Keratinocyte (primary cell): Measurements from ENCODE around the gene PCDH1. TPM values are rescaled to one million over a fixed set of nuclear protein-coding genes. Genes with fewer than 3 reads are reported as not detected.

Experiments
- DNase-seq: peaks from one replicate; pipeline ENCODE4 v3.0.0-alpha.2; 2011; ENCODE audit warnings: low read depth, missing footprints, low spot score
- FAIRE-seq: peaks from 2 replicates; lab custom pipeline; 2011; peaks lifted over from hg19 to GRCh38; lab: Jason Lieb, UNC
- H2AFZ ChIP-seq: 2 replicates; pipeline ENCODE4 v1.6.0; 2012; ENCODE audit warnings: low read length, control low read depth, inconsistent platforms; ENCODE audit not compliant: control insufficient read depth
- H3K27ac ChIP-seq: 2 replicates; pipeline ENCODE4 v1.5.1; 2011; ENCODE audit warnings: low read length; ENCODE audit not compliant: control insufficient read depth, insufficient read depth
- H3K27me3 ChIP-seq: 3 replicates; pipeline ENCODE4 v1.6.0; 2011; ENCODE audit warnings: low read length; ENCODE audit not compliant: control insufficient read depth, insufficient read depth; ENCODE audit errors: extremely low read depth
- H3K36me3 ChIP-seq, 2 experiments: 2 replicates in 1 of 2; 3 replicates in 1 of 2; pipeline ENCODE4 v1.5.1; 2011; ENCODE audit warnings: low read length in 2 of 2, mild to moderate bottlenecking in 1 of 2; ENCODE audit not compliant: control insufficient read depth in 2 of 2, insufficient read depth in 2 of 2; ENCODE audit errors: extremely low read depth in 1 of 2
- H3K4me1 ChIP-seq: 3 replicates; pipeline ENCODE4 v1.5.1; 2011; ENCODE audit warnings: low read length; ENCODE audit not compliant: control insufficient read depth, insufficient read depth; ENCODE audit errors: extremely low read depth
- H3K4me2 ChIP-seq: 3 replicates; pipeline ENCODE4 v1.6.0; 2011; ENCODE audit warnings: low read depth, low read length; ENCODE audit not compliant: control insufficient read depth, insufficient read depth; ENCODE audit errors: extremely low read depth
- H3K4me3 ChIP-seq, 3 experiments: fragments of 200-600 bp in 1 of 3; sonication (generic) in 1 of 3; 2 replicates in 2 of 3; 3 replicates in 1 of 3; pipeline ENCODE4 v1.5.1; 2011 to 2016; ENCODE audit warnings: low read length in 3 of 3, mild to moderate bottlenecking in 3 of 3, control low read depth in 2 of 3, inconsistent platforms in 1 of 3, low read depth in 1 of 3, mixed read lengths in 1 of 3, mixed run types in 1 of 3, moderate library complexity in 1 of 3; ENCODE audit not compliant: control insufficient read depth in 2 of 3, insufficient read depth in 2 of 3; ENCODE audit errors: extremely low read depth in 1 of 3
- H3K79me2 ChIP-seq: 2 replicates; pipeline ENCODE4 v1.6.0; 2012; ENCODE audit warnings: low read length; ENCODE audit not compliant: control insufficient read depth, insufficient read depth
- H3K9ac ChIP-seq: 3 replicates; pipeline ENCODE4 v1.6.0; 2011; ENCODE audit warnings: low read length; ENCODE audit not compliant: control insufficient read depth, insufficient read depth; ENCODE audit errors: extremely low read depth
- H3K9me1 ChIP-seq: 3 replicates; pipeline ENCODE4 v1.6.0; 2011; ENCODE audit warnings: low read length; ENCODE audit not compliant: control insufficient read depth, insufficient read depth; ENCODE audit errors: extremely low read depth
- H3K9me3 ChIP-seq: 2 replicates; pipeline ENCODE4 v1.5.1; 2012; ENCODE audit warnings: low read depth, low read length; ENCODE audit not compliant: control insufficient read depth
- H4K20me1 ChIP-seq: 3 replicates; pipeline ENCODE4 v1.6.0; 2011; ENCODE audit warnings: low read length; ENCODE audit not compliant: control insufficient read depth, insufficient read depth; ENCODE audit errors: extremely low read depth
- EZH2 ChIP-seq: IDR thresholded peaks from one replicate; pipeline ENCODE4 v1.6.1; 2012; ENCODE audit warnings: inconsistent platforms, mild to moderate bottlenecking, low read length, moderate library complexity
- dilution Hi-C: fragments of 300-500 bp; cut with MboI; formaldehyde crosslinking; loops from one replicate; pipeline ENCODE4 v1.7.0; 2020; ENCODE audit warnings: low sequenced_read_pairs; ENCODE audit not compliant: extremely low pct_ligation_motif_present
- polyA plus RNA-seq, 5 experiments: library from polyadenylated mRNA; depleted of rRNA in 3 of 5; stranded (reverse) in 3 of 5; stranded (forward) in 1 of 5; unstranded in 1 of 5; fragments of >200 nt; gene quantifications; 1 replicate in 1 of 5; 2 replicates in 3 of 5; 3 replicates in 1 of 5; pipeline versions ENCODE4 v1.2.1 to v1.2.3, GENCODE V29; 2011 to 2012; ENCODE audit warnings: missing spikeins in 2 of 5, low read depth in 1 of 5, low replicate concordance in 1 of 5
- TF ChIP-seq, protein P1 (sequence below), 3 experiments: IDR thresholded peaks in 1 of 3; conservative IDR thresholded peaks in 1 of 3; optimal IDR thresholded peaks in 1 of 3; 2 replicates in 2 of 3; 3 replicates in 1 of 3; pipeline versions ENCODE3 to v1.5.1; 2011; ENCODE audit warnings: low read length in 3 of 3, mild to moderate bottlenecking in 3 of 3, moderate library complexity in 2 of 3, control low read depth in 1 of 3, inconsistent platforms in 1 of 3; ENCODE audit not compliant: insufficient read depth in 2 of 3; ENCODE audit errors: extremely low read depth in 1 of 3

The PCDH1 gene
- polyA plus RNA-seq, 1 donor (not counting 4 experiments of a cell fraction or from before 2014, with no cell fraction given) = 10.0 TPM

DNA sequence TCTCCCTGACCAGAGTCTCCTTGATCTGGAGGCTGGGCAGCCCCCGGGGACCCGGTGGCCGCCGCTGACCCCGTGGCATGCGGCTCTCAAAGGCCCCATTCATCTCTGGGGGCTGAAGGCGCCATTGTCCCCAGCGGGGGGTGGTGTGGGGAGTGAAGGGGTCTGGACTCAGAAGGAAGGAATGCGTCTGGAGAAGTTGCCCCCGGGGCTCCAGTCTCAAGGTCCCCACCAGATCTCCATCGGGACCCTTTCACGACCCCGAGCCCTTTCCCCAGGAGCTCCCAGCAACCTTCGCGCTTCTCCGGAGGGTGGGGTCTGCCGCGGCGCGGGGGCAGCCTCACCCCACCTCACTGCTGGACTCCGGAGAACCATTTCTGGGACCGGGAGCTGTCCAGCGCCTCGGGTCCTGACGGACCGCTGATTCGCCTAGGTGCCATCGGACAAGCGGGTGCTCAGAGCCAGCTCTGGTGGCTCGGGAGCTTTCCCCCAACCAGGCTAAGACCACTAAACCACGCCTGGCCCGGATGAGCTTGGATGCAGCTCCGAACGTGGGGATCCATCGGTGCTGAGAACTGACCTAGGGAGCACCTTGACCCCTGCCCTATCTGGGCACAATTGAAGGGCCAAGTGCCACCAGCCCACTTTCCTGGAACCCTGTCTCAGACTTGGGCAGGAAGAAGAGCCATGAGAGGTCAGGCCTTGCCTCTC is 5.1 kb upstream of the PCDH1 start:
- H3K4me2 ChIP-seq = no peak overlapping the region
- FAIRE-seq = no peak

DNA sequence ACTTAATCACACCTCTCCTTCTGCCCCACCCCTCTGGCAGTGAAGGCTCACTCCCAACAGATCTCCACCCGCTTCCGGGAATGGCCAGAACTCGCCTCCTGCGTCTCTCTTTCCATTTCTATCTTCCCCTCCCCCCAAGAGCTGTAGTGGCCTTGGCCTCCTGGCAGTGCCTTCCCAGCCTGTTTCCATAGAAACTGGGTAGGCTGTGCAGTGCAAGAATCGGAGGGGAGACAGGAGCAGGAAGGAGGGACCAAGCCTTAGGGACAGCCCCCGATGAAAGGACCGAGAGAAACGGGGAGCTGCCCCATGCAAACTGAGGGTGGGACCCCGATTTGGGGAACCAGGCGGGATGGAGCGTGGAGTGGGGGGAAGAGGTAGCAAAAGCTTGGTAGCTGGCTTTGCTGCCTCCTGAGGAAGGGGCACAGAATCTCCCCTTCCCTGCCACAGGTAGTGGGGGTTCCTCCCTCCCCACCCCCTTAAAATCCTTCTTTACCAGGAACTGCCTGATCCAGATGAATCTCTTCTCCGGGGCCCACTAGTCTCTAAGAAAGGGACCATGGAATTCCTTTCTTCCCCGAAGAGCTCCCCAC is 4.5 kb upstream of the PCDH1 start:
- Histone ChIP-seq H3K27ac (no peak overlapping the region), H3K36me3 (no peaks in the 10 kb centered on the region), H3K4me3 (no peak overlapping the region), H3K79me2 (no peaks in the 10 kb centered on the region), H4K20me1 (no peaks in the 10 kb centered on the region), H3K4me1 (peaks cover 14% of the 10 kb centered on the region), H2AFZ (no peak overlapping the region), H3K4me2 (no peak overlapping the region), H3K9me3 (no peaks in the 10 kb centered on the region), H3K27me3 (peaks cover 46% of the 10 kb centered on the region), H3K9me1 (no peaks in the 10 kb centered on the region), H3K9ac (no peak overlapping the region)
- no peak for FAIRE-seq
- no peak for DNase-seq
- dilution Hi-C loops = no loop called here
- no peak for TF ChIP-seq EZH2
- TF ChIP-seq, protein P1, sequence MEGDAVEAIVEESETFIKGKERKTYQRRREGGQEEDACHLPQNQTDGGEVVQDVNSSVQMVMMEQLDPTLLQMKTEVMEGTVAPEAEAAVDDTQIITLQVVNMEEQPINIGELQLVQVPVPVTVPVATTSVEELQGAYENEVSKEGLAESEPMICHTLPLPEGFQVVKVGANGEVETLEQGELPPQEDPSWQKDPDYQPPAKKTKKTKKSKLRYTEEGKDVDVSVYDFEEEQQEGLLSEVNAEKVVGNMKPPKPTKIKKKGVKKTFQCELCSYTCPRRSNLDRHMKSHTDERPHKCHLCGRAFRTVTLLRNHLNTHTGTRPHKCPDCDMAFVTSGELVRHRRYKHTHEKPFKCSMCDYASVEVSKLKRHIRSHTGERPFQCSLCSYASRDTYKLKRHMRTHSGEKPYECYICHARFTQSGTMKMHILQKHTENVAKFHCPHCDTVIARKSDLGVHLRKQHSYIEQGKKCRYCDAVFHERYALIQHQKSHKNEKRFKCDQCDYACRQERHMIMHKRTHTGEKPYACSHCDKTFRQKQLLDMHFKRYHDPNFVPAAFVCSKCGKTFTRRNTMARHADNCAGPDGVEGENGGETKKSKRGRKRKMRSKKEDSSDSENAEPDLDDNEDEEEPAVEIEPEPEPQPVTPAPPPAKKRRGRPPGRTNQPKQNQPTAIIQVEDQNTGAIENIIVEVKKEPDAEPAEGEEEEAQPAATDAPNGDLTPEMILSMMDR (optimal IDR thresholded peaks at IDR 0.05 in 1 of 3, IDR thresholded peaks at IDR 0.05 in 1 of 3, conservative IDR thresholded peaks at IDR 0.05 in 1 of 3; ENCODE audit: extremely low read depth in 1 of 3, insufficient read depth in 2 of 3, low read length in 3 of 3) = no peak

More for the DNA sequence above, 5.1 kb upstream of the PCDH1 start:
- Histone ChIP-seq H3K9ac (no peak overlapping the region), H3K4me1 (peaks cover 12% of the 10 kb centered on the region), H3K9me3 (no peaks in the 10 kb centered on the region), H2AFZ (no peak overlapping the region), H3K79me2 (no peaks in the 10 kb centered on the region), H3K9me1 (no peaks in the 10 kb centered on the region), H3K27ac (no peak overlapping the region), H3K27me3 (peaks cover 44% of the 10 kb centered on the region), H3K4me3 (no peak overlapping the region), H3K36me3 (no peaks in the 10 kb centered on the region), H4K20me1 (no peaks in the 10 kb centered on the region)
- no peak for DNase-seq
- TF ChIP-seq, protein P1 (optimal IDR thresholded peaks at IDR 0.05 in 1 of 3, IDR thresholded peaks at IDR 0.05 in 1 of 3, conservative IDR thresholded peaks at IDR 0.05 in 1 of 3; ENCODE audit: extremely low read depth in 1 of 3, insufficient read depth in 2 of 3, low read length in 3 of 3) = no peak
- no peak for TF ChIP-seq EZH2
- dilution Hi-C loops = no loop called here
